IPS-NIHi11 (cell line): ENCODE data around the gene OTOL1.
"Not testable (repeated sequence)": the region's sequence is repeated elsewhere in the genome, so short reads cannot be mapped to it uniquely, and the experiment has no call there.

Experiments used
- DNase-seq: peaks from one replicate; pipeline ENCODE4 v3.0.0; 2012; ENCODE audit warnings: mixed read lengths, low spot score

Gene OTOL1

GRCh38 chr3:161496508-161496907 lies at the start of gene OTOL1:
Gene OTOL1 (plus strand): TSS chr3:161496808. CDS start chr3:161496808, 0 bp downstream.
- no peak for DNase-seq

- no peak for DNase-seq
Measured at GRCh38 chr3:161449785-161450184, 46.8 kb upstream of the OTOL1 start.

- DNase-seq = no peak
Measured at GRCh38 chr3:161452179-161452578, 44.4 kb upstream of the OTOL1 start.

GRCh38 chr3:161454615-161455014 lies 42.0 kb upstream of the OTOL1 start:
- DNase-seq = no peak

GRCh38 chr3:161455962-161456361 lies 40.6 kb upstream of the OTOL1 start:
- DNase-seq = no peak

- no peak for DNase-seq
Measured at GRCh38 chr3:161462138-161462537, 34.5 kb upstream of the OTOL1 start.

- no peak for DNase-seq
Measured at GRCh38 chr3:161471211-161471610, 25.4 kb upstream of the OTOL1 start.

GRCh38 chr3:161474139-161474538 lies 22.5 kb upstream of the OTOL1 start:
- DNase-seq = no peak

- DNase-seq = no peak
Measured at GRCh38 chr3:161474741-161475140, 21.9 kb upstream of the OTOL1 start.

GRCh38 chr3:161475206-161475605 lies 21.4 kb upstream of the OTOL1 start:
- DNase-seq = no peak

- DNase-seq = no peak
Measured at GRCh38 chr3:161475905-161476304, 20.7 kb upstream of the OTOL1 start.

- no peak for DNase-seq
Measured at GRCh38 chr3:161484226-161484625, 12.4 kb upstream of the OTOL1 start.

GRCh38 chr3:161488284-161488683 lies 8.3 kb upstream of the OTOL1 start:
- not testable (repeated sequence) for DNase-seq

GRCh38 chr3:161489395-161489794 lies 7.2 kb upstream of the OTOL1 start:
- DNase-seq = no peak

- not testable (repeated sequence) for DNase-seq
Measured at GRCh38 chr3:161490845-161491244, 5.8 kb upstream of the OTOL1 start.

- DNase-seq = no peak
Measured at GRCh38 chr3:161498259-161498921, 1.8 kb downstream of the OTOL1 start.

- no peak for DNase-seq
Measured at GRCh38 chr3:161500068-161500796, 3.6 kb downstream of the OTOL1 start.

- no peak for DNase-seq
Measured at GRCh38 chr3:161503271-161503670, 6.7 kb downstream of the OTOL1 start.

- DNase-seq = no peak
Measured at GRCh38 chr3:161508852-161509477, 12.4 kb downstream of the OTOL1 start.

GRCh38 chr3:161510510-161511260 lies 14.1 kb downstream of the OTOL1 start:
- no peak for DNase-seq

- DNase-seq = no peak
Measured at GRCh38 chr3:161523916-161524315, 27.3 kb downstream of the OTOL1 start.

- no peak for DNase-seq
Measured at GRCh38 chr3:161531930-161532329, 35.3 kb downstream of the OTOL1 start.
